Lower leg skin (tissue), 3 donors: Measurements from ENCODE around the gene RDH5.

Experiments used
- POLR2A ChIP-seq, 2 donors: fragments of 450-650 bp; IDR thresholded peaks; one replicate each; pipeline ENCODE4 v1.6.1; 2016 to 2017; ENCODE audit warnings: antibody characterized with exemption in 2 of 2, mild to moderate bottlenecking in 1 of 2, moderate library complexity in 1 of 2
- TF ChIP-seq, protein P1 (sequence below), 3 donors: fragments of 450-650 bp; IDR thresholded peaks; one replicate each; pipeline ENCODE4 v1.5.1; 2016; ENCODE audit warnings: antibody characterized with exemption in 3 of 3, mild to moderate bottlenecking in 3 of 3, moderate library complexity in 2 of 3

- TF ChIP-seq, protein P1, sequence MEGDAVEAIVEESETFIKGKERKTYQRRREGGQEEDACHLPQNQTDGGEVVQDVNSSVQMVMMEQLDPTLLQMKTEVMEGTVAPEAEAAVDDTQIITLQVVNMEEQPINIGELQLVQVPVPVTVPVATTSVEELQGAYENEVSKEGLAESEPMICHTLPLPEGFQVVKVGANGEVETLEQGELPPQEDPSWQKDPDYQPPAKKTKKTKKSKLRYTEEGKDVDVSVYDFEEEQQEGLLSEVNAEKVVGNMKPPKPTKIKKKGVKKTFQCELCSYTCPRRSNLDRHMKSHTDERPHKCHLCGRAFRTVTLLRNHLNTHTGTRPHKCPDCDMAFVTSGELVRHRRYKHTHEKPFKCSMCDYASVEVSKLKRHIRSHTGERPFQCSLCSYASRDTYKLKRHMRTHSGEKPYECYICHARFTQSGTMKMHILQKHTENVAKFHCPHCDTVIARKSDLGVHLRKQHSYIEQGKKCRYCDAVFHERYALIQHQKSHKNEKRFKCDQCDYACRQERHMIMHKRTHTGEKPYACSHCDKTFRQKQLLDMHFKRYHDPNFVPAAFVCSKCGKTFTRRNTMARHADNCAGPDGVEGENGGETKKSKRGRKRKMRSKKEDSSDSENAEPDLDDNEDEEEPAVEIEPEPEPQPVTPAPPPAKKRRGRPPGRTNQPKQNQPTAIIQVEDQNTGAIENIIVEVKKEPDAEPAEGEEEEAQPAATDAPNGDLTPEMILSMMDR (IDR thresholded peaks at IDR 0.05): no peak
- no peak for TF ChIP-seq POLR2A (IDR thresholded peaks at IDR 0.05)
Observed at GRCh38 chr12:55743406-55744339, 23.5 kb downstream of the RDH5 start.
